H7 (cell line): ENCODE measurements around the gene MSANTD3. TPM values are rescaled to one million over a fixed set of nuclear protein-coding genes. Genes with fewer than 3 reads are reported as not detected.
"Not testable (repeated sequence)": the region's sequence is repeated elsewhere in the genome, so short reads cannot be mapped to it uniquely, and the experiment has no call there.

ENCODE experiments used
- DNase-seq: peaks from one replicate; pipeline ENCODE4 v3.0.0; 2012
- H3K27me3 ChIP-seq: 2 replicates; pipeline ENCODE4 v1.6.0; 2011; ENCODE audit warnings: mild to moderate bottlenecking, low read length; ENCODE audit not compliant: control insufficient read depth, insufficient read depth
- H3K36me3 ChIP-seq: replicated peaks from 2 replicates; pipeline ENCODE4 v1.5.1; 2011; ENCODE audit warnings: low read length; ENCODE audit not compliant: control insufficient read depth, insufficient read depth
- H3K4me3 ChIP-seq: 2 replicates; pipeline ENCODE4 v1.5.1; 2011; ENCODE audit warnings: low read depth, mild to moderate bottlenecking, control low read depth, low read length, moderate library complexity; ENCODE audit not compliant: insufficient read depth
- total RNA-seq: library from RNA; depleted of rRNA; stranded (reverse); fragments of >200 nt; shearing (Covaris generic); gene quantifications from 2 replicates; pipeline ENCODE4 v1.2.3, GENCODE V29; 2014

Gene MSANTD3
- total RNA-seq, 1 experiment from 2014 or later: 36.9 TPM

- not testable (repeated sequence) for DNase-seq, H3K4me3 ChIP-seq, H3K36me3 ChIP-seq, H3K27me3 ChIP-seq
Measured at GRCh38 chr9:100440487-100440886, 13.5 kb downstream of the MSANTD3 start.

- Histone ChIP-seq H3K4me3 (no peak overlapping the region), H3K36me3 (0 out of 2 replicates have a peak, but pooled peaks cover 1% of the 10 kb centered on the region), H3K27me3 (no peaks in the 10 kb centered on the region)
- no peak for DNase-seq
Measured at GRCh38 chr9:100441911-100442361, 15.0 kb downstream of the MSANTD3 start.

DNA sequence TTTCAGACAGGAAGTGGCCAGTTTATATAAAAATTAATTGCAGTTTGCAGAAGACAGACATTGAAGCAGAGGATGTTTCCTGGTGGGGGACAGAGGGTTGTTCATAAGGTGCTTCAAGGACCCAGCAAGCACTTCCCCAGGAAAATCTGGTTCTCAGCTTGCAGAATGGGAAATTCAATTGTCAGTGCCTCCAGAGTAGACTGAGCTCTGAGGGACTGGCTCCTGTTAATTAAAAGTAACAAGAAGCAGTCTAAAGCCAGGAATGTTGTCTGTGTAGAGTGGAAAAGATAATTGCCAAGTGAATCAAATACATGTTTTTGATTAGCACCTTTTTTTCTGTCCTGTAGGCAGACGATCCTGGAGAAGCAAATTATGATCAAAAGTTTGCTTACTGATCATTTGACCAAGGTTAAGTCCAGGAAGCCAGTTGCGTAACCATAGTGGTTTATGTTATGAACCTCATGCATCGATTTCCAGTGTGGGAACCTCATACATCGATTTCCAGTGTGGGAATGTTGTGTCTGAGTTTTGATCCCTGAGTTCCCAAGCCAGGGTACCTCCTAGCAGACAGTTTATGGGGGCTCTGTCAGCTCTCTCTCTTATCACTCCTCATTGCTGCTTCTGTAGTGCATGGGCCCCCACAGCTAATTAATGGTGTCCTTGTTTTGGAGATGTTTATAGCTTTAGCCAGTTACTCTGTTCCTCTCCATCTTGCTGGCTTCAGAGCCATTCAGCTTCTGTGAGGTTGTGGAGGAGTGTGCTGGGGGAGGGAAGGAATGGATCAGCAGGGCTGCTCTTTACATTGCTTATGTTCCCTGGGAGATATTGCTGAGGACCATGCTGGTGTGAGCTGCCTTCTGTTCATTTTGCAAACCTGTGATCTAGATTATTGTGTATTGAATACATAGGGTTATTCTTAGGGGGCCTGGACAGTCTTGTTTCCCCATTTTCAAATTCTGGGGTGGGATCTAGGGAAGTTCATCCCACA, 17.1 kb downstream of the MSANTD3 start:
- no peak overlapping the region for H3K4me3 ChIP-seq
- DNase-seq: no peak
- H3K36me3 ChIP-seq: 0 out of 2 replicates have a peak, but pooled peaks cover 1% of the 10 kb centered on the region
- H3K27me3 ChIP-seq: no peaks in the 10 kb centered on the region

- Histone ChIP-seq H3K4me3 (no peak overlapping the region), H3K27me3 (no peaks in the 10 kb centered on the region), H3K36me3 (0 out of 2 replicates have a peak, but pooled peaks cover 1% of the 10 kb centered on the region)
- no peak for DNase-seq
Measured at GRCh38 chr9:100445161-100445902, 18.4 kb downstream of the MSANTD3 start.

DNA sequence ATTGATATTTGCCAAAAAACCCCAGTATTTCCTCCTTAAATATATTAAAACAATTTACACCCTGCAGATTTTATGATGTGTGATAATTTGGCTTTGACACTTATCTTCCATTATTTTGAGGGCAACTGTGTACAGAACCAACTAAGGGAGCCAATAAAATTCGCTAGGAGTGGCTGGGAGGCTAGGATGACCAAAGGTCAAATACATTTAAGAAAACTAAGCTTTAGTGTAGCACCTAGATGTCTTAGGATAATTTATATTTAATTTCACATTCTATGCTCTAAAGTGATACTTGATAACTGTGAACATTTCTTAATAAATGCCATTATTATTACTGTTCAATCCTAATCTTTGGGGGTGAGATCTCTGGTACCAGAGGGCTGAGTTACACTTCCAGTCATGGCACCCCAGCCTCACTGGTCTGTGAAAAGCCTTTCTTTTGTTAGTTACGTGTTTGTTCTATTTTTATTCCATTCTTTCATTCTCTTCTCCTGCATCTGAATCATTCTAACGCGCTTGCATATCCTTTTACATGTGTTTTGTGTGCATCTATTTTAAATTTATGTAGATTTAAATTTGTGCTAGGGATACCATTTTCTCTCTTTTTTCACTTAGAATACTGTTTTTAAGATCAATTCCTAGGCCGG, 19.1 kb downstream of the MSANTD3 start:
- H3K27me3 ChIP-seq: no peaks in the 10 kb centered on the region
- H3K36me3 ChIP-seq: peaks cover 1% of the 10 kb centered on the region; the same call in 1 of the 2 replicates
- H3K4me3 ChIP-seq: no peak overlapping the region
- DNase-seq: no peak

- Histone ChIP-seq H3K27me3 (no peaks in the 10 kb centered on the region), H3K36me3 (peaks cover 2% of the 10 kb centered on the region), H3K4me3 (no peak overlapping the region)
- no peak for DNase-seq
Measured at GRCh38 chr9:100447041-100447440, 20.1 kb downstream of the MSANTD3 start.

- DNase-seq: no peak
- Histone ChIP-seq H3K27me3 (no peaks in the 10 kb centered on the region), H3K36me3 (peaks cover 3% of the 10 kb centered on the region), H3K4me3 (no peak overlapping the region)
Measured at GRCh38 chr9:100448266-100448665, 21.3 kb downstream of the MSANTD3 start.

DNA sequence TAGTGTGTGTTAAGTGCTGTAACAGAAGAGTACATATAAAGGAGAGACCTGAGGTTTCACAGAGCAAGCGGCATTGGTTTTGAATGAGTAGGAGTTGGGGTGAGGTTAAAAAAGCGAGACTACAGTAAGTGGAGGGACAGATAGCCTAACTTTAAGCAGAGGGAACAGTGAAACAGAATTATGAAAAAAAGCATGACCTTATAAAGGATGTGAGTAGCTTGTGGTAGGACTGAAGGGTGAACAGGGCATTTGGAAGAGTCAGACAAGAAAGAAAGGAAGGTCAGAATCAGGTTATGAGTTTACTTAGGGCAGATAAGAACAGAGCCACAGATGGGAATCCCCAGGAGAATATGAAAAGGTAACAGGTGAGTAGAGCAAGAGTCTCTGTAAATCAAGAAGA, 22.5 kb downstream of the MSANTD3 start:
- H3K27me3 ChIP-seq: no peaks in the 10 kb centered on the region

DNA sequence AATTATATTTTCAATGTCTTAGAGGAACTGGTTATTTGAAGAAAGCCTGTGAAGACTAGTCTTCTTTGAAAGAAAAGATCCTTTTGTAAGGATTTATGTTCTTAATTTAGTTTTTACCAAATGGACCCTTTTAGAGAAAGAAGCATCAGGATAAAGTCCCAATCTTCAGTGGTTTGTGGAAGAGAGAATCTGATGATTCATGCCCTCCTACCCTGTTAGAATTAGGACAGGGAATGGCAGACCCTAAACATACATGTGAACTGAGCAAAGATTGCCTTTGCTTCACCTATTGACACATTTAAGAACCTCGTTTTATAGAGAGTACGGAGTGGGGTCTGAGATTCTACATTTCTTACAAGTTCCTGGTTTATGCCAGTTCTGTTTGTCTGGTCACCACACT, 26.0 kb downstream of the MSANTD3 start:
- H3K27me3 ChIP-seq: no peaks in the 10 kb centered on the region
- DNase-seq: no peak
- H3K36me3 ChIP-seq: peaks cover 2% of the 10 kb centered on the region
- no peak overlapping the region for H3K4me3 ChIP-seq

More for the DNA sequence above, 22.5 kb downstream of the MSANTD3 start:
- no peak for DNase-seq
- no peak overlapping the region for H3K4me3 ChIP-seq
- H3K36me3 ChIP-seq: peaks cover 2% of the 10 kb centered on the region

- Histone ChIP-seq H3K4me3 (no peak overlapping the region), H3K27me3 (no peaks in the 10 kb centered on the region), H3K36me3 (peaks cover 2% of the 10 kb centered on the region)
- no peak for DNase-seq
Measured at GRCh38 chr9:100455470-100455869, 28.5 kb downstream of the MSANTD3 start.

DNA sequence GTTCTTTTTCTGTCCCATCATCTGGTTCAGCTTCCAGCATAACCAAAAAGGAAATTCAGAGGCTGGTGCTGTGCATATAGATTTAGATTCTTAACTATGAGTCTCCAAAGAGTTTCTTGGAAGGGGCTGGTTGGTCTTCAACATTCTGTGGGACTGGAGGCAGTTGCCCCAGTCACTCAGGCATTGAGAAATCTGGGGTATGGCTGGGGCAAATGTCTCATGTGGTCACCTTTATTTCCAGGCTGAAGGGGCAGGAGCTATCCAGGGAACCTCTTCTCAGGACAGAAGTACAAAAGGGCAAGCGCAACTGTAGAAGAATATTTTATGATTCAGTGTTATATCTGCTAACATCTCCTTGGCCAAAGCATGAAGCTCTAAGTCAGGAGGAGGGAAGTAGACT, 30.6 kb downstream of the MSANTD3 start:
- no peak for DNase-seq
- H3K4me3 ChIP-seq: no peak overlapping the region
- no peaks in the 10 kb centered on the region for H3K27me3 ChIP-seq
- no peaks in the 10 kb centered on the region for H3K36me3 ChIP-seq

GRCh38 chr9:100459963-100460362, 33.0 kb downstream of the MSANTD3 start:
- no peaks in the 10 kb centered on the region for H3K27me3 ChIP-seq
- no peak overlapping the region for H3K4me3 ChIP-seq
- DNase-seq: no peak
- H3K36me3 ChIP-seq: no peaks in the 10 kb centered on the region

DNA sequence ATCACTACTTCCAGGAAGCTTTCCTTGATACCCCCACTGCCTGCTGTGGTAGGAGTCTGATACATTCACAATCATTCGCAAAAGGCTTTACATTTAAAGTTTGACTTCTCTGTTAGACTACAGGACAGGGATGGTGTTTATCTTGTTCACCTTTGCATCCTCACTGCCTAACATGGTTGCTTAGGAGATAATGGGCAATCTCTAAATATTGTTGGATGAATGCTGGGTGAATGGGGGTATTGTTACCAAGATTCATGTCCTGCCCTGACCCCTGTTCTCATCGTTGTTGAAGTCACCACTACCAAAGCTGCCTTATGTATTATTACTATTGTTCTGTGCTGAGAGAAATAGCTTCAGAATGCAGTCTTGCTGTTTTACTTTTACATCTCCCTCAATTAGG, 38.3 kb downstream of the MSANTD3 start:
- Histone ChIP-seq H3K36me3 (no peaks in the 10 kb centered on the region), H3K27me3 (no peaks in the 10 kb centered on the region), H3K4me3 (no peak overlapping the region)
- DNase-seq: no peak

- no peaks in the 10 kb centered on the region for H3K27me3 ChIP-seq
- DNase-seq: no peak
- no peak overlapping the region for H3K4me3 ChIP-seq
- H3K36me3 ChIP-seq: no peaks in the 10 kb centered on the region
Measured at GRCh38 chr9:100465761-100466160, 38.8 kb downstream of the MSANTD3 start.
